HepG2 (cell line): ENCODE data around the gene RRBP1. TPM values are rescaled to one million over a fixed set of nuclear protein-coding genes. Genes with fewer than 3 reads are reported as not detected.

Experiments used
- HMG20B ChIP-seq: conservative IDR thresholded peaks from 2 replicates; pipeline ENCODE4 v1.6.1; 2016; ENCODE audit warnings: missing genetic modification reagents, missing compliant biosample characterization
- MEIS2 ChIP-seq: sonication (generic); formaldehyde crosslinking; IDR thresholded peaks from 2 replicates; pipeline ENCODE4 v1.9.0; 2021; ENCODE audit warnings: mild to moderate bottlenecking, missing genetic modification reagents
- MIXL1 ChIP-seq: IDR thresholded peaks from 2 replicates; pipeline ENCODE4 v1.6.1; 2016
- TBL1XR1 ChIP-seq: fragments of 150-350 bp; IDR thresholded peaks from 2 replicates; pipeline ENCODE4 v1.6.1; 2014; ENCODE audit warnings: borderline replicate concordance, low read length; ENCODE audit not compliant: partially characterized antibody
- TGIF2 ChIP-seq: IDR thresholded peaks from 2 replicates; pipeline ENCODE4 v1.6.1; 2016; ENCODE audit warnings: control low read depth, missing compliant biosample characterization
- ZNF468 ChIP-seq: sonication (generic); formaldehyde crosslinking; IDR thresholded peaks from 2 replicates; pipeline ENCODE4 v1.8.0; 2022; ENCODE audit warnings: mild to moderate bottlenecking, moderate library complexity, missing genetic modification reagents
- ZNF703 ChIP-seq: sonication (generic); formaldehyde crosslinking; IDR thresholded peaks from 2 replicates; pipeline ENCODE4 v1.5.1; 2020; ENCODE audit warnings: missing genetic modification reagents, mild to moderate bottlenecking, moderate library complexity, borderline replicate concordance
- polyA plus RNA-seq, 8 experiments: library from polyadenylated mRNA; depleted of rRNA in 3 of 8; stranded (reverse) in 7 of 8; unstranded in 1 of 8; fragments of >200 nt; fragmentation: Illumina TruSeq in 4 of 8; extraction: Trizol in 4 of 8; gene quantifications; 2 replicates each; pipeline versions ENCODE4 v1.2.1 to v1.2.3, GENCODE V29; 2011 to 2016; ENCODE audit warnings: low read depth in 4 of 8, missing spikeins in 1 of 8, mixed read lengths in 1 of 8; ENCODE audit not compliant: insufficient read depth in 1 of 8
- total RNA-seq, 5 experiments: library from RNA; depleted of rRNA; stranded (reverse); fragments of >200 nt; fragmentation: Illumina TruSeq; extraction: Trizol; gene quantifications; 2 replicates each; pipeline ENCODE4 v1.2.3, GENCODE V29; 2016; ENCODE audit warnings: low read depth in 1 of 5
- TF ChIP-seq, protein P1 (sequence below): sonication (generic); formaldehyde crosslinking; IDR thresholded peaks from one replicate; pipeline ENCODE4 v1.5.1; 2020; ENCODE audit warnings: mild to moderate bottlenecking, missing genetic modification reagents; ENCODE audit errors: not compliant biosample characterization
- TF ChIP-seq, protein P2 (sequence below): sonication (generic); formaldehyde crosslinking; IDR thresholded peaks from 2 replicates; pipeline ENCODE4 v1.4.0; 2020; ENCODE audit warnings: low read depth, missing genetic modification reagents
- TF ChIP-seq, protein P3 (sequence below): sonication (generic); formaldehyde crosslinking; IDR thresholded peaks from 2 replicates; pipeline ENCODE4 v1.5.0; 2020; ENCODE audit warnings: mild to moderate bottlenecking, missing genetic modification reagents
- TF ChIP-seq, protein P4 (sequence below): sonication (generic); formaldehyde crosslinking; IDR thresholded peaks from 2 replicates; pipeline ENCODE4 v1.4.0; 2020; ENCODE audit warnings: missing genetic modification reagents, borderline replicate concordance

RRBP1 gene
- total and polyA plus RNA-seq, 2 of the 13 experiments (the other 11 are each of a cell fraction or from before 2014, with no cell fraction given): 150 to 222 TPM

DNA sequence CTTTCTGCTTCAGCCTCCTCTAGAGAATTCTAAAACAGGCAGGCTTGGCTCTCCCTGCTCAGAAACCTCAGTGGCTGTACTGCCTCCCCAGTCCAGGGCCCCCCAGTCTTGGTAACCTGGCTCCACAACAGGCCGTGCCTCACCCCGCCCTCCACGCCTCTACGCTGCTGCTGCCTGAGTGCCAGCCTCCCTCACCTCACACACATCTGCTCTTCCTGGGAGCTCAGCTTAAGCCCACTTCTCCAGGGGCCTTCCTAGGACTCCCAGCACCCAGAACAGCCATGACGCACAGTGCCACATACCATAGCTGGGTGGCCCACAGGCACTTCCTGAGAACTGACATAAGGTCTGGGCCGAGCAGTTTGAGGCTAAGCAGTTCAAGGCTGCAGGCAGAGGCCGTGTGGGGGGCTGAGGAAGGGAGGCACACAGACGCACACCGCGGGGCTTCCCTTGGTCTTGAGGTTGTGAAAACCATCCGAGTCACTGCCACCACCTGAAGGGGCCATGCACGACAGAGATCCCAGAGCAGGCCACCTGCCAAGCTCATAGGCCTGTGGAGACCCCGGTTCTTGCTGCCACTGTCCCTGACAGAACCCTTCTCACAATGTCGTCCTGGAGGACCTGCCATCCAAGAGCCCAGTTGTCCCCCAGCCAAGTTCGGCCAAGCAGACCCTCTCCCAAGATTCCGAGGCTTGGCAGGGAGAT, 69.6 kb downstream of the RRBP1 start (continued):
- TF ChIP-seq, protein P1, sequence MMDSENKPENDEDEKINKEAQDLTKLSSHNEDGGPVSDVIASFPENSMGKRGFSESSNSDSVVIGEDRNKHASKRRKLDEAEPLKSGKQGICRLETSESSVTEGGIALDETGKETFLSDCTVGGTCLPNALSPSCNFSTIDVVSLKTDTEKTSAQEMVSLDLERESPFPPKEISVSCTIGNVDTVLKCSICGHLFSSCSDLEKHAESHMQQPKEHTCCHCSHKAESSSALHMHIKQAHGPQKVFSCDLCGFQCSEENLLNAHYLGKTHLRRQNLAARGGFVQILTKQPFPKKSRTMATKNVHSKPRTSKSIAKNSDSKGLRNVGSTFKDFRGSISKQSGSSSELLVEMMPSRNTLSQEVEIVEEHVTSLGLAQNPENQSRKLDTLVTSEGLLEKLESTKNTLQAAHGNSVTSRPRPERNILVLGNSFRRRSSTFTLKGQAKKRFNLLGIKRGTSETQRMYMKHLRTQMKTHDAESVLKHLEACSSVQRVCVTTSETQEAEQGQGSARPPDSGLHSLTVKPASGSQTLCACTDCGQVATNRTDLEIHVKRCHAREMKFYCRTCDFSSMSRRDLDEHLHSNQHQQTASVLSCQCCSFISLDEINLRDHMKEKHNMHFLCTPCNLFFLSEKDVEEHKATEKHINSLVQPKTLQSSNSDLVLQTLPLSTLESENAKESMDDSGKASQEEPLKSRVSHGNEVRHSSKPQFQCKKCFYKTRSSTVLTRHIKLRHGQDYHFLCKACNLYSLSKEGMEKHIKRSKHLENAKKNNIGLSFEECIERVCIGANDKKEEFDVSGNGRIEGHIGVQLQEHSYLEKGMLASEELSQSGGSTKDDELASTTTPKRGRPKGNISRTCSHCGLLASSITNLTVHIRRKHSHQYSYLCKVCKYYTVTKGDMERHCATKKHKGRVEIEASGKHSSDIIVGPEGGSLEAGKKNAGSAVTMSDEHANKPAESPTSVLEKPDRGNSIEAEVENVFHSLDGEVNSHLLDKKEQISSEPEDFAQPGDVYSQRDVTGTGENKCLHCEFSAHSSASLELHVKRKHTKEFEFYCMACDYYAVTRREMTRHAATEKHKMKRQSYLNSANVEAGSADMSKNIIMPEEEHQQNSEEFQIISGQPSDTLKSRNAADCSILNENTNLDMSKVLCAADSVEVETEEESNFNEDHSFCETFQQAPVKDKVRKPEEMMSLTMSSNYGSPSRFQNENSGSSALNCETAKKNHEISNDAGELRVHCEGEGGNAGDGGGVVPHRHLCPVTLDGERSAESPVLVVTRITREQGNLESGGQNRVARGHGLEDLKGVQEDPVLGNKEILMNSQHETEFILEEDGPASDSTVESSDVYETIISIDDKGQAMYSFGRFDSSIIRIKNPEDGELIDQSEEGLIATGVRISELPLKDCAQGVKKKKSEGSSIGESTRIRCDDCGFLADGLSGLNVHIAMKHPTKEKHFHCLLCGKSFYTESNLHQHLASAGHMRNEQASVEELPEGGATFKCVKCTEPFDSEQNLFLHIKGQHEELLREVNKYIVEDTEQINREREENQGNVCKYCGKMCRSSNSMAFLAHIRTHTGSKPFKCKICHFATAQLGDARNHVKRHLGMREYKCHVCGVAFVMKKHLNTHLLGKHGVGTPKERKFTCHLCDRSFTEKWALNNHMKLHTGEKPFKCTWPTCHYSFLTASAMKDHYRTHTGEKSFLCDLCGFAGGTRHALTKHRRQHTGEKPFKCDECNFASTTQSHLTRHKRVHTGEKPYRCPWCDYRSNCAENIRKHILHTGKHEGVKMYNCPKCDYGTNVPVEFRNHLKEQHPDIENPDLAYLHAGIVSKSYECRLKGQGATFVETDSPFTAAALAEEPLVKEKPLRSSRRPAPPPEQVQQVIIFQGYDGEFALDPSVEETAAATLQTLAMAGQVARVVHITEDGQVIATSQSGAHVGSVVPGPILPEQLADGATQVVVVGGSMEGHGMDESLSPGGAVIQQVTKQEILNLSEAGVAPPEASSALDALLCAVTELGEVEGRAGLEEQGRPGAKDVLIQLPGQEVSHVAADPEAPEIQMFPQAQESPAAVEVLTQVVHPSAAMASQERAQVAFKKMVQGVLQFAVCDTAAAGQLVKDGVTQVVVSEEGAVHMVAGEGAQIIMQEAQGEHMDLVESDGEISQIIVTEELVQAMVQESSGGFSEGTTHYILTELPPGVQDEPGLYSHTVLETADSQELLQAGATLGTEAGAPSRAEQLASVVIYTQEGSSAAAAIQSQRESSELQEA (CRISPR knock-in tag): peak; percentile 17
- TF ChIP-seq ZNF468: no peak
- TF ChIP-seq ZNF703 (CRISPR knock-in tag): no peak
- TF ChIP-seq, protein P2, sequence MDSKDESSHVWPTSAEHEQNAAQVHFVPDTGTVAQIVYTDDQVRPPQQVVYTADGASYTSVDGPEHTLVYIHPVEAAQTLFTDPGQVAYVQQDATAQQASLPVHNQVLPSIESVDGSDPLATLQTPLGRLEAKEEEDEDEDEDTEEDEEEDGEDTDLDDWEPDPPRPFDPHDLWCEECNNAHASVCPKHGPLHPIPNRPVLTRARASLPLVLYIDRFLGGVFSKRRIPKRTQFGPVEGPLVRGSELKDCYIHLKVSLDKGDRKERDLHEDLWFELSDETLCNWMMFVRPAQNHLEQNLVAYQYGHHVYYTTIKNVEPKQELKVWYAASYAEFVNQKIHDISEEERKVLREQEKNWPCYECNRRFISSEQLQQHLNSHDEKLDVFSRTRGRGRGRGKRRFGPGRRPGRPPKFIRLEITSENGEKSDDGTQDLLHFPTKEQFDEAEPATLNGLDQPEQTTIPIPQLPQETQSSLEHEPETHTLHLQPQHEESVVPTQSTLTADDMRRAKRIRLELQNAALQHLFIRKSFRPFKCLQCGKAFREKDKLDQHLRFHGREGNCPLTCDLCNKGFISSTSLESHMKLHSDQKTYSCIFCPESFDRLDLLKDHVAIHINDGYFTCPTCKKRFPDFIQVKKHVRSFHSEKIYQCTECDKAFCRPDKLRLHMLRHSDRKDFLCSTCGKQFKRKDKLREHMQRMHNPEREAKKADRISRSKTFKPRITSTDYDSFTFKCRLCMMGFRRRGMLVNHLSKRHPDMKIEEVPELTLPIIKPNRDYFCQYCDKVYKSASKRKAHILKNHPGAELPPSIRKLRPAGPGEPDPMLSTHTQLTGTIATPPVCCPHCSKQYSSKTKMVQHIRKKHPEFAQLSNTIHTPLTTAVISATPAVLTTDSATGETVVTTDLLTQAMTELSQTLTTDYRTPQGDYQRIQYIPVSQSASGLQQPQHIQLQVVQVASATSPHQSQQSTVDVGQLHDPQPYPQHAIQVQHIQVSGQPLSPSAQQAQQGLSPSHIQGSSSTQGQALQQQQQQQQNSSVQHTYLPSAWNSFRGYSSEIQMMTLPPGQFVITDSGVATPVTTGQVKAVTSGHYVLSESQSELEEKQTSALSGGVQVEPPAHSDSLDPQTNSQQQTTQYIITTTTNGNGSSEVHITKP (CRISPR knock-in tag): no peak
- no peak for TF ChIP-seq TGIF2
- TF ChIP-seq, protein P3, sequence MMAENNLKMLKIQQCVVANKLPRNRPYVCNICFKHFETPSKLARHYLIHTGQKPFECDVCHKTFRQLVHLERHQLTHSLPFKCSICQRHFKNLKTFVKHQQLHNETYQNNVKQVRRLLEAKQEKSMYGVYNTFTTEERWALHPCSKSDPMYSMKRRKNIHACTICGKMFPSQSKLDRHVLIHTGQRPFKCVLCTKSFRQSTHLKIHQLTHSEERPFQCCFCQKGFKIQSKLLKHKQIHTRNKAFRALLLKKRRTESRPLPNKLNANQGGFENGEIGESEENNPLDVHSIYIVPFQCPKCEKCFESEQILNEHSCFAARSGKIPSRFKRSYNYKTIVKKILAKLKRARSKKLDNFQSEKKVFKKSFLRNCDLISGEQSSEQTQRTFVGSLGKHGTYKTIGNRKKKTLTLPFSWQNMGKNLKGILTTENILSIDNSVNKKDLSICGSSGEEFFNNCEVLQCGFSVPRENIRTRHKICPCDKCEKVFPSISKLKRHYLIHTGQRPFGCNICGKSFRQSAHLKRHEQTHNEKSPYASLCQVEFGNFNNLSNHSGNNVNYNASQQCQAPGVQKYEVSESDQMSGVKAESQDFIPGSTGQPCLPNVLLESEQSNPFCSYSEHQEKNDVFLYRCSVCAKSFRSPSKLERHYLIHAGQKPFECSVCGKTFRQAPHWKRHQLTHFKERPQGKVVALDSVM (CRISPR knock-in tag): 0 out of 2 replicates have a peak, but pooled peaks have one; percentile 23
- no peak for TF ChIP-seq TBL1XR1
- no peak for TF ChIP-seq HMG20B
- peak; percentile 28; the same call in 1 of the 2 replicates for TF ChIP-seq MEIS2 (CRISPR knock-in tag)
- TF ChIP-seq MIXL1 (CRISPR knock-in tag): no peak
- TF ChIP-seq, protein P4, sequence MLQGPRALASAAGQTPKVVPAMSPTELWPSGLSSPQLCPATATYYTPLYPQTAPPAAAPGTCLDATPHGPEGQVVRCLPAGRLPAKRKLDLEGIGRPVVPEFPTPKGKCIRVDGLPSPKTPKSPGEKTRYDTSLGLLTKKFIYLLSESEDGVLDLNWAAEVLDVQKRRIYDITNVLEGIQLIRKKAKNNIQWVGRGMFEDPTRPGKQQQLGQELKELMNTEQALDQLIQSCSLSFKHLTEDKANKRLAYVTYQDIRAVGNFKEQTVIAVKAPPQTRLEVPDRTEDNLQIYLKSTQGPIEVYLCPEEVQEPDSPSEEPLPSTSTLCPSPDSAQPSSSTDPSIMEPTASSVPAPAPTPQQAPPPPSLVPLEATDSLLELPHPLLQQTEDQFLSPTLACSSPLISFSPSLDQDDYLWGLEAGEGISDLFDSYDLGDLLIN (CRISPR knock-in tag): 0 out of 2 replicates have a peak, but pooled peaks have one; percentile 32
